Ovary (tissue), 3 donors: ENCODE measurements around the gene ISCU.

Experiments used
- CTCF ChIP-seq, 3 donors: fragments of 450-650 bp in 2 of 3; fragments of 200-600 bp in 1 of 3; IDR thresholded peaks; one replicate each; pipeline versions ENCODE4 v1.5.1 to v1.8.0; 2016 to 2022; ENCODE audit warnings: antibody characterized with exemption in 3 of 3, mild to moderate bottlenecking in 1 of 3
- EP300 ChIP-seq: sonication (generic); formaldehyde crosslinking; IDR thresholded peaks from one replicate; pipeline ENCODE4 v1.6.1; 2017; ENCODE audit warnings: antibody characterized with exemption
- POLR2A ChIP-seq: fragments of 450-650 bp; IDR thresholded peaks from one replicate; pipeline ENCODE4 v1.6.1; 2017; ENCODE audit warnings: antibody characterized with exemption, mild to moderate bottlenecking, moderate library complexity
- donor health status: DM: no; HTN: no; CAD: no.

GRCh38 chr12:108605690-108606406, 43.5 kb downstream of the ISCU start:
- TF ChIP-seq EP300 = no peak
- no peak for TF ChIP-seq CTCF (IDR thresholded peaks at IDR 0.05)
- TF ChIP-seq POLR2A = no peak
